ENCODE data around the gene CDKN2A. TPM values are rescaled to one million over a fixed set of nuclear protein-coding genes. Genes with fewer than 3 reads are reported as not detected.

Gene CDKN2A
- total RNA-seq, 1 experiment from 2014 or later, result 0.57 TPM

- CTCF ChIA-PET, result no interaction called here
Measured at GRCh38 chr9:21923694-21924093, 70.5 kb downstream of the CDKN2A start.

DNA sequence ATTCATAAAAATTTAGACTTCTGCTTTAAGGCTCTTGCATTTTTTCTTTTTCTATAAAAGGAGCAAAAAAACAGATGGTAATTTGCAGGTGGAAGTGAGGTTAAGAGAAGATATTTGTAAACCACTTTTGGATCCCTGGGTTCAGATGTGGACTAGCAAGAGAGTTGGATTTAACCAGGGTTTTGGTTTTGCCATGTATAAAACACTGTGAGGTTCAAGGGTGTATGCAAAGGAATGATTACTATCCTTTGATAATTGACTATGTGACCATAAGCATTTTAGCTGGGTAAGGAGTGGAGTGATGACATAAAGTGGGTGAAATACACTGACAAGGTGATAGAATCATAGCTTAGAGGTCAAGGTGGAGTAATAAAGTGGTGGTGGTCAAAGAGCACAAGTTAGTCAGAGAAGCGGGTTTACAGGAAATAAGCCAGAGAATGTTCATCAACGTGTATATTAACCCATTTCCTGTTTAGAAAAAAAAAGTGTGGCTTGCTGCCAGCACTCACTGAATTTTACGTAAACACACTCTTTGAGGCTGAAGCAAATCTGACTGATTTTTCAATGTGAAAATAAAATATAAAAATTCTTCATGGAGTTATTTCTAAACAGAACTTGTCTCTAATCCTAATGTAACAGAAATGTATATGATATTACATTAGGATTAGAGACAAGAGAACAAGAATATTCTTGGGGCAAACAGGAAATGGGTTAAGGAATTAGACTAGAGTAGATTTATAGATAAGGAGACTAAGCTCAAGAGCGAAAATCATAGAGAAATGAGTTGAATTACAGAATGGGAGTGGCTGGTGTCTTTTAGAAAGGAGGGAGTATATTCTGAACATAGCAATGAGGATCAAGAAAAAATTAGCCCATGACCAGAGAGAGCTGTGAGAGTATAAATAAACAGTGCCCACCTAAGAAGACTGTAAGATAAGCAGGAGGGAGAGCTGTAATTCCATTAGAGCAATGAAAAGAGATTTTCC is 74.5 kb downstream of the CDKN2A start:
- Mint-ChIP-seq H3K4me1 (peaks cover 17% of the 10 kb centered on the region), H3K27ac (no peak overlapping the region), H3K9me3 (no peaks in the 10 kb centered on the region), H3K4me3 (no peak overlapping the region), H3K36me3 (peaks cover 2% of the 10 kb centered on the region; the same call in 1 of the 2 replicates), H3K27me3 (ENCODE audit: low read depth) (no peaks in the 10 kb centered on the region)
- no peak for ATAC-seq
- TF ChIP-seq HMGXB4 (CRISPR knock-in tag; IDR thresholded peaks at IDR 0.05) (no peak), ZMAT4 (CRISPR knock-in tag; IDR thresholded peaks at IDR 0.05) (no peak), SOX15 (CRISPR knock-in tag; IDR thresholded peaks at IDR 0.05) (no peak), NFATC4 (CRISPR knock-in tag; IDR thresholded peaks at IDR 0.05) (no peak), SMAD3 (CRISPR knock-in tag; IDR thresholded peaks at IDR 0.05; ENCODE audit: borderline replicate concordance) (no peak), SMAD4 (CRISPR knock-in tag; IDR thresholded peaks at IDR 0.05) (no peak), GRHL2 (CRISPR knock-in tag; IDR thresholded peaks at IDR 0.05; ENCODE audit: insufficient replicate concordance, severe bottlenecking) (no peak), HMGA2 (CRISPR knock-in tag; IDR thresholded peaks at IDR 0.05) (no peak), TEAD4 (CRISPR knock-in tag; IDR thresholded peaks at IDR 0.05) (no peak)
- TF ChIP-seq, protein P1, sequence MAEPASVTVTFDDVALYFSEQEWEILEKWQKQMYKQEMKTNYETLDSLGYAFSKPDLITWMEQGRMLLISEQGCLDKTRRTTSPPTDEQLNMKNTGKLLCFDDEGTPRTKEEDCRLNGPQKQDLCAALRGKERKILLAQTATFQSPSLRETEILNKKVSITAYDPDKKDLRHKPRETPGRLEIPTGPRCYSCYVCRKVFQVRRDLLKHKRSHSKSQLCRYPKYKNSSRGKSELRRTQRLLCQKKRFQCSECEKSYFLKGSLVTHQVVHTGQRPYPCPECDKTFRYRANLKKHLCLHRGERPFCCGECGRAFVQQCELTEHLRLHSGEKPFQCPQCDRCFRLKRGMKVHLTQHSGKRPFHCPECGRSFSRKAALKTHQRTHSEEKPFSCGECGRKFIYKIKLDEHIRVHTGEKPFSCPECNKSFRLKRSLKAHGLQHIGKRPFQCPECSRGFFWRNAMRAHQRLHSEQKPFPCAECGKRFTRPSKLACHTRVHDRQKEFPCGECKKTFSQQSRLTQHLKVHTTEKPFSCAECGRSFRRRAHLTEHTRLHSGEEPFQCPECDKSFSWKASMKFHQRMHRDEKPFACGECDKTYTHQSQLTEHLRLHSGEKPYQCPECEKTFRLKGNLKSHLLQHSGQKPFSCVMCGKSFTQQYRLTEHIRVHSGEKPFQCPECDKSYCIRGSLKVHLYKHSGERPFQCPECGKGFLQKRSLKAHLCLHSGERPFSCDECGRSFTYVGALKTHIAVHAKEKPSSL (CRISPR knock-in tag; conservative IDR thresholded peaks at IDR 0.05), result no peak
- TF ChIP-seq, protein P2, sequence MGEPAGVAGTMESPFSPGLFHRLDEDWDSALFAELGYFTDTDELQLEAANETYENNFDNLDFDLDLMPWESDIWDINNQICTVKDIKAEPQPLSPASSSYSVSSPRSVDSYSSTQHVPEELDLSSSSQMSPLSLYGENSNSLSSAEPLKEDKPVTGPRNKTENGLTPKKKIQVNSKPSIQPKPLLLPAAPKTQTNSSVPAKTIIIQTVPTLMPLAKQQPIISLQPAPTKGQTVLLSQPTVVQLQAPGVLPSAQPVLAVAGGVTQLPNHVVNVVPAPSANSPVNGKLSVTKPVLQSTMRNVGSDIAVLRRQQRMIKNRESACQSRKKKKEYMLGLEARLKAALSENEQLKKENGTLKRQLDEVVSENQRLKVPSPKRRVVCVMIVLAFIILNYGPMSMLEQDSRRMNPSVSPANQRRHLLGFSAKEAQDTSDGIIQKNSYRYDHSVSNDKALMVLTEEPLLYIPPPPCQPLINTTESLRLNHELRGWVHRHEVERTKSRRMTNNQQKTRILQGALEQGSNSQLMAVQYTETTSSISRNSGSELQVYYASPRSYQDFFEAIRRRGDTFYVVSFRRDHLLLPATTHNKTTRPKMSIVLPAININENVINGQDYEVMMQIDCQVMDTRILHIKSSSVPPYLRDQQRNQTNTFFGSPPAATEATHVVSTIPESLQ (CRISPR knock-in tag; IDR thresholded peaks at IDR 0.05), result no peak
- TF ChIP-seq, protein P3, sequence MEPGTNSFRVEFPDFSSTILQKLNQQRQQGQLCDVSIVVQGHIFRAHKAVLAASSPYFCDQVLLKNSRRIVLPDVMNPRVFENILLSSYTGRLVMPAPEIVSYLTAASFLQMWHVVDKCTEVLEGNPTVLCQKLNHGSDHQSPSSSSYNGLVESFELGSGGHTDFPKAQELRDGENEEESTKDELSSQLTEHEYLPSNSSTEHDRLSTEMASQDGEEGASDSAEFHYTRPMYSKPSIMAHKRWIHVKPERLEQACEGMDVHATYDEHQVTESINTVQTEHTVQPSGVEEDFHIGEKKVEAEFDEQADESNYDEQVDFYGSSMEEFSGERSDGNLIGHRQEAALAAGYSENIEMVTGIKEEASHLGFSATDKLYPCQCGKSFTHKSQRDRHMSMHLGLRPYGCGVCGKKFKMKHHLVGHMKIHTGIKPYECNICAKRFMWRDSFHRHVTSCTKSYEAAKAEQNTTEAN (CRISPR knock-in tag; IDR thresholded peaks at IDR 0.05), result no peak
- no peak for DNase-seq (ENCODE audit: low spot score)
- ChIA-PET CTCF (no interaction called here), POLR2A (no interaction called here)

More at GRCh38 chr9:21923694-21924093, 70.5 kb downstream of the CDKN2A start:
- TF ChIP-seq, protein P4, sequence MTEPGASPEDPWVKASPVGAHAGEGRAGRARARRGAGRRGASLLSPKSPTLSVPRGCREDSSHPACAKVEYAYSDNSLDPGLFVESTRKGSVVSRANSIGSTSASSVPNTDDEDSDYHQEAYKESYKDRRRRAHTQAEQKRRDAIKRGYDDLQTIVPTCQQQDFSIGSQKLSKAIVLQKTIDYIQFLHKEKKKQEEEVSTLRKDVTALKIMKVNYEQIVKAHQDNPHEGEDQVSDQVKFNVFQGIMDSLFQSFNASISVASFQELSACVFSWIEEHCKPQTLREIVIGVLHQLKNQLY (CRISPR knock-in tag; IDR thresholded peaks at IDR 0.05), result no peak
- no peak for TF ChIP-seq CREB1 (CRISPR knock-in tag; IDR thresholded peaks at IDR 0.05)
- TF ChIP-seq FOXP4 (CRISPR knock-in tag; IDR thresholded peaks at IDR 0.05), result no peak
- DNase-seq (ENCODE audit: low spot score), result no peak
- ATAC-seq, result no peak
- Mint-ChIP-seq H3K27ac (no peak overlapping the region), H3K36me3 (peaks cover 2% of the 10 kb centered on the region; the same call in 1 of the 2 replicates), H3K27me3 (ENCODE audit: low read depth) (no peaks in the 10 kb centered on the region), H3K4me3 (no peak overlapping the region), H3K4me1 (peaks cover 17% of the 10 kb centered on the region), H3K9me3 (no peaks in the 10 kb centered on the region)
- POLR2A ChIA-PET, result no interaction called here

Measured in WTC11 (cell line).